Dendritic cell treated with granulocyte-macrophage colony-stimulating factor and Interleukin-4, amounts not matched to agents 40 ng/mL and 50 ng/mL, for 4 days (primary cell): ENCODE measurements around the gene SYT1.

Experiments
- H3K27ac Mint-ChIP-seq: one replicate; pipeline ENCODE4 v1.8.0; 2022; ENCODE audit warnings: mild to moderate bottlenecking, mixed read lengths
- H3K27me3 Mint-ChIP-seq: one replicate; pipeline ENCODE4 v1.8.0; 2022; ENCODE audit warnings: mild to moderate bottlenecking, mixed read lengths
- H3K36me3 Mint-ChIP-seq: one replicate; pipeline ENCODE4 v1.8.0; 2022; ENCODE audit warnings: low read depth, mixed read lengths
- H3K4me1 Mint-ChIP-seq: one replicate; pipeline ENCODE4 v1.8.0; 2022; ENCODE audit warnings: low read depth, mixed read lengths
- H3K4me3 Mint-ChIP-seq: one replicate; pipeline ENCODE4 v1.8.0; 2022; ENCODE audit warnings: mild to moderate bottlenecking, moderate library complexity, mixed read lengths
- H3K9me3 Mint-ChIP-seq: one replicate; pipeline ENCODE4 v1.8.0; 2022; ENCODE audit warnings: mixed read lengths
- intact Hi-C: fragments of 100-400 bp; cut with micrococcal nuclease; formaldehyde crosslinking; loops from one replicate; pipeline ENCODE4 v1.15.0; 2022

Gene SYT1

DNA sequence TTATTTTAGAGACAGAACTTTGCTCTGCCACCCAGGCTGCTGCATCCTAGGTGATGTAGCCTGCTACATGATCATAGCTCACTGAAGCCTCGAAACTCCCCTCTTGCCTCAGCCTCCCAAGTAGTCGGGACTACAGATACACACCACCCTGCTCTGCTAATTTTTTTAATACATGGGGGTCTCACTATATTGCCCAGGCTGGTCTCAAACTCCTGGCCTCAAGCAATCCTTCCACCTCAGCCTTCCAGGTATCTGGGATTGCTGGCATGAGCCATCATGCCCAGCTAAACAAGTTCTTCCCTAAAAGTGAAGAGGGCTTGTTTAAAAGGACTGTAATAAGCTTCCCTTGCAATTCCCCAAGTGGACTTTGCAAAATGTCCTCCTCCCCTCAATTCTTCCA, 515.8 kb downstream of the SYT1 start:
- no peak overlapping the region for H3K27ac Mint-ChIP-seq
- no peak overlapping the region for H3K4me3 Mint-ChIP-seq
- no peaks in the 10 kb centered on the region for H3K9me3 Mint-ChIP-seq
- H3K27me3 Mint-ChIP-seq, result no peaks in the 10 kb centered on the region
- intact Hi-C loops, result no loop called here
- H3K4me1 Mint-ChIP-seq, result no peaks in the 10 kb centered on the region
- H3K36me3 Mint-ChIP-seq, result no peaks in the 10 kb centered on the region

DNA sequence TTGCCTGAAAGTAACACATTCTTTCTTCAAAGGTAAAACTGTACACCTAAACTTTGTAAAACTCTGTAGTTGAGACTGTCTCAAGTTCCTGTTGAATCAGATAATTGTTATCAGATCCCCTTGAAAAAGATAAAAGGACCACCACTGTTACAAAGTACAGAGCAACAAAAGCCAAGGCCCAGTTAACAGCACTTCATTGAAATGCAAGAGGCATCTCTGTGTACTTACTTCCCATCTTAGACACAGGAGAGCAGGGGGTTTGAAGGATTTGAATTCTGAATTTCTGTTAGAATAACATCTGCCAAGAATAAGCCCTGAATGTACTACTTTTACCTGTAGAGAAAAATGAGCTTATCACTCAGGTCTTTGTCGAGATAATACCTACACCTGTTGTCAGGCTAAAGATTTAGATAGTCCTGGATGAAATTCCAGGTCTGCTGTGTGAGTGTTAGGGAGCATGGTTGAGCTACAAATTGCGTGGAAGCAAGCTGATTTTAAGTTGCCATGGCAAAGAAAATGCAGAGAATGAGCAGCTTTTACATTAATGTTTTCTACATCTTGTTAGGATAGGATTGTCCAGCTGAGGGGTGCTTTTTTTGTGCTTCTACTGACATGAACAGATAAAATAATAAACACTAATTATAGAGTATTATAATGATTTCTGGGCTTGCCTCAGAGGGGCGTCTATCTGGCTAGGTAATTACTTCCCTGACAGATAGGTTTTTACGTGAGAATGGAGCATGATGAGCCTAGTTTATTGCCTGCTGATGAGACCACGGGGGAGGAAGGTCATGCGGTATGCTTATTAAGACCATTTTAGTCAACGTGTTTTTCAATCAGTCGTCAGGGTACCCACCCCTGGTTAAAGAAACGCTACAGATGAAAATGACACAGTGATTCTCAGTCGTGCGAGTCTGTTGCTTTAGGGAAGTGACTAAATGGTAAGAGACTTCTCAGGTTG, 517.0 kb downstream of the SYT1 start:
- no peaks in the 10 kb centered on the region for H3K36me3 Mint-ChIP-seq
- H3K27me3 Mint-ChIP-seq, result no peaks in the 10 kb centered on the region
- H3K4me3 Mint-ChIP-seq, result no peak overlapping the region
- H3K9me3 Mint-ChIP-seq, result no peaks in the 10 kb centered on the region
- H3K27ac Mint-ChIP-seq, result no peak overlapping the region
- intact Hi-C loops, result no loop called here
- H3K4me1 Mint-ChIP-seq, result no peaks in the 10 kb centered on the region

DNA sequence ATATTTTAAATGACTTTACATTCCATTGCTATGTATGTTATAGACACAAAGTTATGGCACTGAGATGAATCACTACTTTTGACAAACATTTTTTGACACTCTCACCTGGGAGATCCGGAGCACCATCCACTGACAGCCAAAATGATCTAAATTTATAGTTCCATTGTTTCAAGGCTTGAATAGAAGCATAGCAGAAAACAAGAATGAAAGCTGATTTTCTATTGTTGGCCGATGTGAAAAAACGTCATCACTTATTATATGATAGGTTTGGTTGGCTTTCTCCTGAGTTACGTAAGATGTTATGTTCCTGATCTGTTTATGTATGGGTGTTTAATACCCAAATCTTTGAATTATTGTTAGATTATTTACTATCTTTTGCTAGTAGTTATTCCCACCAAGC, 520.0 kb downstream of the SYT1 start:
- Mint-ChIP-seq H3K27me3 (no peaks in the 10 kb centered on the region), H3K4me1 (no peaks in the 10 kb centered on the region), H3K9me3 (no peaks in the 10 kb centered on the region), H3K27ac (no peak overlapping the region), H3K36me3 (no peaks in the 10 kb centered on the region), H3K4me3 (no peak overlapping the region)
- intact Hi-C loops, result no loop called here

DNA sequence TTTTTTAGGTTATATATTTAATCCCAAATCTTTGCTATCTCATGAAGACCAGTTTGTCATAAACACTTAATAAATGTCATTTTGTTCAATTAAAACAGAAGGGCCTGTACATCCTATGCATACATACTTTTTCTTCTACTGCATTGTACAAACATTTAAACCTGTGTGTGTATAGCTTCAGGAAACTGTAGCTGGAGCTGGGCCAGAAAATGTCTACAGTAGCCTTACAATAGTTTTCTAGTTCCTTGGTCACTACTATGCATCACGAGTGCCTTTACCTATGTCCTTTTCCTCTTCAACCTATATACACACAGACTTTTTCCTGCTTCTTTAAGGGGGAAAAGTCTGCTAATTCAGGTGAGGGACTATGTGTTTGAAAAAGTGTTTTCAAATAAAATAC, 523.4 kb downstream of the SYT1 start:
- no peaks in the 10 kb centered on the region for H3K9me3 Mint-ChIP-seq
- no peak overlapping the region for H3K27ac Mint-ChIP-seq
- H3K27me3 Mint-ChIP-seq, result no peaks in the 10 kb centered on the region
- no peaks in the 10 kb centered on the region for H3K36me3 Mint-ChIP-seq
- H3K4me3 Mint-ChIP-seq, result no peak overlapping the region
- no peaks in the 10 kb centered on the region for H3K4me1 Mint-ChIP-seq
- intact Hi-C loops, result no loop called here

DNA sequence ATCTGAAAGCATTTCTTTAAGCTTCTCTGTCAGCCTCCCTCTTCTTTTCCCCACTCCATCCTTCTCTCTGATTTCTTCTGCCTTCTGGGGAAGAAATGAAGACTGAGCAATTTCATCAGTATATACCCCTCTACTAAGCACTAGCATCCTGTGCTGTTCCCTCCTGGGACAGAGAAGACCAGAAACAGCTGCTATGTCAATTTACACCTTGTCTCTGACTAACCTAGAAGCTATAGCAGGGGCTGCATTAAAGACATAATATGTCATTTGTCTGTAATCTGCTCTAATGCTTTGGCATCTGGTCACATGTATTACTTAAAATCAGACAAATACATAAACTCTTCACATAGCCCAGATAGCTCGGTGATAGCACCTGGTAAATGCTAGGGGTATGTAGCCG, 529.3 kb downstream of the SYT1 start:
- Mint-ChIP-seq H3K36me3 (no peaks in the 10 kb centered on the region), H3K27ac (no peak overlapping the region), H3K27me3 (no peaks in the 10 kb centered on the region), H3K4me3 (no peak overlapping the region), H3K9me3 (no peaks in the 10 kb centered on the region), H3K4me1 (no peaks in the 10 kb centered on the region)
- intact Hi-C loops, result no loop called here

DNA sequence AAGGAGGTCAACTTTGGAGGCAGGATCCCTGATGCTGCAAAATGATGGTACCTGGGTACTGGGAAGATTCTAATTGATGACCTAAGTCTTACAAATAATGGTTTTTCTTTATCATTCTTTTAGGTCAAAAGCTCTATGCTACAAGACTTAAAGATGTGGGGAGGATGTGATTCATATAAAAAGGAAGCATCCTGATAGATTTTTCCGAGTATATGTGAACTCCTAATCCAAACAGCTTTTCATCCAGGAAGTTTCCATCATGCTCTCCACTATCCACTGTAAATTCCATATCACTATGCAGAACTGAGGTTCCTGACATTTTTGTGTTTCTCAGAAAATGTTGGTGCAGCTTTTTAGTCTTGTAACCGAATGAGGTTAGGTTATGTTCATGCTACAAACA, 533.0 kb downstream of the SYT1 start:
- Mint-ChIP-seq H3K27ac (no peak overlapping the region), H3K4me3 (no peak overlapping the region), H3K27me3 (no peaks in the 10 kb centered on the region), H3K9me3 (no peaks in the 10 kb centered on the region), H3K36me3 (no peaks in the 10 kb centered on the region), H3K4me1 (no peaks in the 10 kb centered on the region)
- intact Hi-C loops, result no loop called here

DNA sequence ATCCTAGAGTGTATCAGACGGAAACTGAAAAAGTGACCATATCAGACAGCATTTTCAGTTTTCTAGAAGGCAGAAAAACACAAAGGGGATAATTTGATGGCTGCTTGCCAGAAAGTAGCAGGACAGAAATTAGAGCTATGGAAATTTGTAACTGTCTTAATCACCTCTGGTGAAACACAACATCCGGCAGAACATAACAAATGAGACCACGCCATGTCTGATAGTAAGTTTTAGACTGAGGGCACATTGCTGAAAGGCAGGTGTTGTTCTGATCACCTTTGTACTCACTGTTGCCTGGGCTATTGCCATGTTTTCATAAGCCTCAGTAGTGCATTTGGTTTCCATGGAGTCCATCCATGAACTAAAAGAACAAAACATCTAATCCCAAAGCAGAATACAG, 535.9 kb downstream of the SYT1 start:
- Mint-ChIP-seq H3K27me3 (no peaks in the 10 kb centered on the region), H3K9me3 (no peaks in the 10 kb centered on the region), H3K36me3 (no peaks in the 10 kb centered on the region), H3K27ac (no peak overlapping the region), H3K4me1 (no peaks in the 10 kb centered on the region), H3K4me3 (no peak overlapping the region)
- intact Hi-C loops, result no loop called here

DNA sequence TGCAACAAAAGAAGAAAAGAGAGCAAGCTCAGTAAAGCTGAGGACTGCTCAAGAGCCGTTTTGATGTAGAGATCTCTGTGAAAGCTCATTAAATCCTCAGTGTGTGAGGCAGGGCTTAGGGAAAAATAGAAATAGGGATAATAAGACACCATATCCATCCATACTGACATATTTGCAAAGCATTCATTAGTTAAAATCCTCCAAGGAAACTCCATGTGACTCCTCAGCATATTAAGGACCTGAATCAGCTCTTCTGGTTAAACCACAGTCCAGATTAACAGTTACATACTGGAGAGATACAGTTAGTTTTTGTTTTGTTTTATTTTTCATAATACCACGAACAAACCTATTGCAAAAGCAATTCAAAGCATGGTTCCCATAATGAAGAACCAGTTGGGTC, 538.0 kb downstream of the SYT1 start:
- Mint-ChIP-seq H3K27ac (no peak overlapping the region), H3K4me1 (no peaks in the 10 kb centered on the region), H3K4me3 (no peak overlapping the region), H3K36me3 (no peaks in the 10 kb centered on the region), H3K9me3 (no peaks in the 10 kb centered on the region), H3K27me3 (no peaks in the 10 kb centered on the region)
- intact Hi-C loops, result no loop called here

DNA sequence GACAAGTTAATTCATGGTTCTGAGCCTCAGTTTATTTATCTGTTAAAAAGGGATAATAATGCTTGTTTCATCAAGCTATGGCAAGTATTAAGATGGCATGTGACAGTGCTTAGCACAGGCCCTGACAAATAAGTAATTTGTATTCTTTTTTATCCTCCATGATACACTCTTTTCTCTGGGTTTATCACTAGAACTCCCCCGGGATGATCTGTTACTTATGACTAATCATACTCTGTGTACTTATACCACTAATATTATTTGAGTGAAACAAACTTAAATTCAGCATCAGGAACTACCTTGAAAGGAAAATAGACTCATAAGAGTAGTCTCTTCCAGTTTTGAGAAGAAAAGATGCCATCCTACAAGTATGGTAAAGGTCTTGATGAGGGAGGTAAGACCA, 542.4 kb downstream of the SYT1 start:
- H3K36me3 Mint-ChIP-seq, result no peaks in the 10 kb centered on the region
- H3K4me3 Mint-ChIP-seq, result no peak overlapping the region
- no peak overlapping the region for H3K27ac Mint-ChIP-seq
- intact Hi-C loops, result no loop called here
- no peaks in the 10 kb centered on the region for H3K9me3 Mint-ChIP-seq
- H3K4me1 Mint-ChIP-seq, result no peaks in the 10 kb centered on the region
- H3K27me3 Mint-ChIP-seq, result no peaks in the 10 kb centered on the region

DNA sequence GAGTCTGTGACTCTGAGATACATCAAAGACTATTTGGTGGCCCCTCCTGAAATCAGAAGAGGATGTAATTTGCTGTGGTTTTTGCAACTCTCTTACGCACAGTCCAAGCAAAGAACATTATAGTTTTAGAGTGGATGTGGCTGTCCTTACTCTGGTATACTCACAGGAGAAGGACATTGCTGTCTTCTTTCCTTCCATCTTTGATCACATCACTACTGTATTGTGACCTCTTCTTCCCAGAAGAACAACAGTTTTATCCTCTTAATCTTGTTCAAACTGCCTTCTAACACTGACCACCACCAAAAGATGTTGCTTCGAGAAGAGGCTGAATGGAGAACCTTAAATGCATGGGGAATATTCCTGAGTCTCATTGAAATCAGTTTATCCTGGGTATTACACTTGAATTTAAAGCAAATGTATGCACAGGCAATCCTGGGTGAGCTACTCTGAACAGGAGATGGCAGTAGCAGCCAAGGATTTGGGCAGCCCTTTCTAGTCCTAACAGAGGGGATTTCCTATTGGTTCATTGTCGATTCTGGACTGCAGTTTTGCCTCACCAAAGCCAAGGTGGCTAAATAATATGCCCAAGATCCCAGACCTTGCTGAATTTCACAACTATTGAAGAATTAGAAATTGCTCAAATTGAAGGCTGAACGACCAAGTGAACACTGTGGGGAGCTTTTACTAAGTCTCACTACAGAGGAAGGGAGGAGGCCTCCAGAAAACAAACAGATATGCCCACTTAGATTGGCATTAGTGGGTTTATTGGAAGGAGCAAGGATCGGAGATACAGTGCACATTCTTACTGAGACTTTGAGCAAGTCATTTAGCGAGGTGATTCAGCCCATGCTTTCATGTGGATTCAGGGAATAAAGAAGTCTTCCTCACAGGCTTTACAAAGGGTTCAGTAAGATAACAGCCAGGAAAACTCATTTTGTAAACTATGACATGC, 543.4 kb downstream of the SYT1 start:
- Mint-ChIP-seq H3K36me3 (no peaks in the 10 kb centered on the region), H3K9me3 (no peaks in the 10 kb centered on the region), H3K27ac (no peak overlapping the region), H3K4me1 (no peaks in the 10 kb centered on the region), H3K4me3 (no peak overlapping the region), H3K27me3 (no peaks in the 10 kb centered on the region)
- intact Hi-C loops, result no loop called here

DNA sequence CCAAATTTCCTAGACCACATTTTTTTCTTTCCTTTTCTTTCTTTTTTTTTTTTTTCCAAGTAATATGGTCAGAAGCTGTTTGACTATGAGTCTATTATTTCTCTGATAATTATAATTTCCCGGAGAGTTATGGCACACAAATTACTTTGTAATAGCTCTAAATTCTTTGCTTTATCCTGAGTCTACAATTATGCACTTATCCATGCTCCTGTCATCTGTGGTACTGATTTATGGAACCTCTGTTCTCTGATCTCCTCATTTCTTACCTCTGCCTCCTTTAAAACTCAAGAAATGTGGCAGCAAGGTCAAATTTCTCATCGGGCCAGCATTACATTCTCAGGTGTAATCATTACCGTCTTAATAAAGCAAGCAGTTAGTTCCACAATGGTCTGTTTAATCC, 544.1 kb downstream of the SYT1 start:
- Mint-ChIP-seq H3K4me1 (no peaks in the 10 kb centered on the region), H3K27ac (no peak overlapping the region), H3K36me3 (no peaks in the 10 kb centered on the region), H3K4me3 (no peak overlapping the region), H3K27me3 (no peaks in the 10 kb centered on the region), H3K9me3 (no peaks in the 10 kb centered on the region)
- intact Hi-C loops, result no loop called here

DNA sequence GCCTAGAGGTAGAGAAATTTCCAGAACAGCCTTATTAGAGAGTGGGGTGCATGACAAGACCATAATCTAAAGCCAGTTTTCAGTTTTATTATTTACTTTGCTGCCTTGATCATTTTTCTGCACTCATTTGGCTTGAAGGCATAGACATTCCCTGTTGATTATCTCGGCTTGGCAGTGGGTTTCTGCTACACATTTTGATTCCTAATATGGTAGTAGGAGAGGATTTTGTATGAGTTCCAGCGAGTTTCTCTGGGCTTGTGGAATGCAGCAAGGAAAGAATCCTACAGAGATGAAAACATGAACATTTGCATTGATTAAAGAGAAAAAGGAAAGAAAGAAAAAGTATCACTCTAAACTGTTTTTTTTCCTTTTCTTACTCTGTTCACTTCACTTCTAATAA, 545.0 kb downstream of the SYT1 start:
- intact Hi-C loops, result no loop called here
- no peaks in the 10 kb centered on the region for H3K36me3 Mint-ChIP-seq
- no peak overlapping the region for H3K4me3 Mint-ChIP-seq

DNA sequence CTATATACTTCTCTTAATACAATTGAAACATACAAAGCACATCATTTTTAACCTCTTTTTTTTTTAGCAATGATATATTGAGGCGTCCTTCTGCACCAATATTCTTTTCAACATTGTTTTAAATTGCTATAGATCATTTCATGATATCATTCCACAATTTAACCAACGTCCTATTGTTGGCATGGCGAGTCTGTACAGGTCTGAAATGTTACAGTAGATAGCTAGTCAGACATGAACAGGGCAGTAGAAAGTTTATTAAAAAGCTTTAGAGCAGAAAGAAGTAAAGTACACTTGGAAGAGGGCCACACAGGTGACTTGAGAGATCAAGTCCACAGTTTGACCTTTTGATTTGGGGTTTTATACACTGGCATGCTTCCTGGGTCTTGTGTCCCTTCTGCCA, 547.2 kb downstream of the SYT1 start:
- no peaks in the 10 kb centered on the region for H3K27me3 Mint-ChIP-seq
- H3K4me3 Mint-ChIP-seq, result no peak overlapping the region
- H3K9me3 Mint-ChIP-seq, result no peaks in the 10 kb centered on the region
- intact Hi-C loops, result no loop called here
- no peaks in the 10 kb centered on the region for H3K4me1 Mint-ChIP-seq
- H3K27ac Mint-ChIP-seq, result no peak overlapping the region
- H3K36me3 Mint-ChIP-seq, result no peaks in the 10 kb centered on the region

More for the DNA sequence above, 545.0 kb downstream of the SYT1 start:
- no peaks in the 10 kb centered on the region for H3K4me1 Mint-ChIP-seq
- no peak overlapping the region for H3K27ac Mint-ChIP-seq
- H3K27me3 Mint-ChIP-seq, result no peaks in the 10 kb centered on the region
- H3K9me3 Mint-ChIP-seq, result no peaks in the 10 kb centered on the region

DNA sequence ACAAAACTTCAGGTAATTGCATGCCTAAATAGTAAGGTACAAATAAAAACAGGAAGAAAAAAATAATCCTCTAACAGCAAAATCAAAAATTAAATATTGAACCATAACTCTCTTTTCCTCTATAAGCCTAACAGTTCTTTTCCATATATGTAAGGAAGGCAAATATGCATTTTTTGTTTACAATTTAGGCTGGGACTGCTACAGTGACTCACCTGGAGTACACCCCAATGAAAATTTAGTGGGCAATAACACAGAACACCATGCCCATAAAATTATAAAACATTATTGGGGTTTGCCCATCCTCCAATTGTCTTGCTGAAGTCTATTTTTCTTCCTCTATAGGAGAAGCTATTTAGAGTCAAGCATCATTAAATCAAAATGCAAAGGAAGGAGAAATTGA, 549.2 kb downstream of the SYT1 start:
- Mint-ChIP-seq H3K27ac (no peak overlapping the region), H3K9me3 (no peaks in the 10 kb centered on the region), H3K4me1 (no peaks in the 10 kb centered on the region), H3K36me3 (no peaks in the 10 kb centered on the region), H3K27me3 (no peaks in the 10 kb centered on the region), H3K4me3 (no peak overlapping the region)
- intact Hi-C loops, result no loop called here
